ENCODE data around the gene POLR3H.

POLR3H gene

GRCh38 chr22:41507330-41508063 lies 36.8 kb downstream of the POLR3H start:
- H3K27ac ChIP-seq: no peak overlapping the region
- no peak overlapping the region for H3K4me3 ChIP-seq
- no peaks in the 10 kb centered on the region for H3K9me3 ChIP-seq (ENCODE audit: low read depth, low read length)
- H3K9ac ChIP-seq (ENCODE audit: insufficient read length): no peak overlapping the region
- TF ChIP-seq EZH2 (IDR thresholded peaks at IDR 0.05) (no peak), POLR2AphosphoS5 (IDR thresholded peaks at IDR 0.05; ENCODE audit: borderline replicate concordance, low read depth, low read length) (no peak), FOXP2 (optimal IDR thresholded peaks at IDR 0.05; ENCODE audit: control extremely low read depth, extremely low read length, insufficient read depth) (no peak)
- H3K36me3 ChIP-seq (ENCODE audit: insufficient read depth, low read length): peaks cover 23% of the 10 kb centered on the region
- DNase-seq (ENCODE audit: low read depth, low spot score): no peak

- Histone ChIP-seq H3K36me3 (ENCODE audit: insufficient read depth, low read length) (peaks cover 27% of the 10 kb centered on the region; the same call in 1 of the 2 replicates), H3K4me3 (no peak overlapping the region), H3K9me3 (ENCODE audit: low read depth, low read length) (no peaks in the 10 kb centered on the region), H3K27ac (no peak overlapping the region), H3K9ac (ENCODE audit: insufficient read length) (no peak overlapping the region)
- DNase-seq (ENCODE audit: low read depth, low spot score): no peak
- TF ChIP-seq FOXP2 (optimal IDR thresholded peaks at IDR 0.05; ENCODE audit: control extremely low read depth, extremely low read length, insufficient read depth) (no peak), EZH2 (IDR thresholded peaks at IDR 0.05) (no peak), POLR2AphosphoS5 (IDR thresholded peaks at IDR 0.05; ENCODE audit: borderline replicate concordance, low read depth, low read length) (no peak)
Measured at GRCh38 chr22:41505511-41506220, 38.6 kb downstream of the POLR3H start.

GRCh38 chr22:41504816-41505215 lies 39.5 kb downstream of the POLR3H start:
- H3K4me3 ChIP-seq: no peak overlapping the region
- H3K9ac ChIP-seq (ENCODE audit: insufficient read length): no peak overlapping the region
- no peak overlapping the region for H3K27ac ChIP-seq
- no peaks in the 10 kb centered on the region for H3K9me3 ChIP-seq (ENCODE audit: low read depth, low read length)
- TF ChIP-seq EZH2 (IDR thresholded peaks at IDR 0.05) (no peak), POLR2AphosphoS5 (IDR thresholded peaks at IDR 0.05; ENCODE audit: borderline replicate concordance, low read depth, low read length) (no peak), FOXP2 (optimal IDR thresholded peaks at IDR 0.05; ENCODE audit: control extremely low read depth, extremely low read length, insufficient read depth) (no peak)
- no peak for DNase-seq (ENCODE audit: low read depth, low spot score)
- H3K36me3 ChIP-seq (ENCODE audit: insufficient read depth, low read length): peaks cover 25% of the 10 kb centered on the region; the same call in 1 of the 2 replicates

GRCh38 chr22:41504397-41504796 lies 39.9 kb downstream of the POLR3H start:
- TF ChIP-seq FOXP2 (optimal IDR thresholded peaks at IDR 0.05; ENCODE audit: control extremely low read depth, extremely low read length, insufficient read depth): no peak
- no peak for TF ChIP-seq EZH2 (IDR thresholded peaks at IDR 0.05)
- TF ChIP-seq POLR2AphosphoS5 (IDR thresholded peaks at IDR 0.05; ENCODE audit: borderline replicate concordance, low read depth, low read length): no peak
- no peak for DNase-seq (ENCODE audit: low read depth, low spot score)
- no peaks in the 10 kb centered on the region for H3K9me3 ChIP-seq (ENCODE audit: low read depth, low read length)
- H3K4me3 ChIP-seq: no peak overlapping the region
- H3K9ac ChIP-seq (ENCODE audit: insufficient read length): no peak overlapping the region
- H3K27ac ChIP-seq: no peak overlapping the region
- H3K36me3 ChIP-seq (ENCODE audit: insufficient read depth, low read length): peaks cover 29% of the 10 kb centered on the region; the same call in 1 of the 2 replicates

- Histone ChIP-seq H3K36me3 (ENCODE audit: insufficient read depth, low read length) (peaks cover 25% of the 10 kb centered on the region; the same call in 1 of the 2 replicates), H3K9ac (ENCODE audit: insufficient read length) (no peak overlapping the region), H3K27ac (no peak overlapping the region), H3K4me3 (no peak overlapping the region), H3K9me3 (ENCODE audit: low read depth, low read length) (no peaks in the 10 kb centered on the region)
- no peak for TF ChIP-seq FOXP2 (optimal IDR thresholded peaks at IDR 0.05; ENCODE audit: control extremely low read depth, extremely low read length, insufficient read depth)
- no peak for TF ChIP-seq EZH2 (IDR thresholded peaks at IDR 0.05)
- no peak for TF ChIP-seq POLR2AphosphoS5 (IDR thresholded peaks at IDR 0.05; ENCODE audit: borderline replicate concordance, low read depth, low read length)
- DNase-seq (ENCODE audit: low read depth, low spot score): no peak
Measured at GRCh38 chr22:41501209-41501608, 43.1 kb downstream of the POLR3H start.

GRCh38 chr22:41500303-41500702 lies 44.0 kb downstream of the POLR3H start:
- no peak for DNase-seq (ENCODE audit: low read depth, low spot score)
- peaks cover 25% of the 10 kb centered on the region; the same call in 1 of the 2 replicates for H3K36me3 ChIP-seq (ENCODE audit: insufficient read depth, low read length)

GRCh38 chr22:41499624-41500280 lies 44.5 kb downstream of the POLR3H start:
- no peak overlapping the region for H3K27ac ChIP-seq
- DNase-seq (ENCODE audit: low read depth, low spot score): no peak
- TF ChIP-seq FOXP2 (optimal IDR thresholded peaks at IDR 0.05; ENCODE audit: control extremely low read depth, extremely low read length, insufficient read depth) (no peak), EZH2 (IDR thresholded peaks at IDR 0.05) (no peak), POLR2AphosphoS5 (IDR thresholded peaks at IDR 0.05; ENCODE audit: borderline replicate concordance, low read depth, low read length) (no peak)
- no peaks in the 10 kb centered on the region for H3K9me3 ChIP-seq (ENCODE audit: low read depth, low read length)
- peaks cover 28% of the 10 kb centered on the region; the same call in 1 of the 2 replicates for H3K36me3 ChIP-seq (ENCODE audit: insufficient read depth, low read length)
- H3K4me3 ChIP-seq: no peak overlapping the region
- H3K9ac ChIP-seq (ENCODE audit: insufficient read length): no peak overlapping the region

More at GRCh38 chr22:41500303-41500702, 44.0 kb downstream of the POLR3H start:
- TF ChIP-seq EZH2 (IDR thresholded peaks at IDR 0.05) (no peak), POLR2AphosphoS5 (IDR thresholded peaks at IDR 0.05; ENCODE audit: borderline replicate concordance, low read depth, low read length) (no peak), FOXP2 (optimal IDR thresholded peaks at IDR 0.05; ENCODE audit: control extremely low read depth, extremely low read length, insufficient read depth) (no peak)
- Histone ChIP-seq H3K27ac (no peak overlapping the region), H3K4me3 (no peak overlapping the region), H3K9ac (ENCODE audit: insufficient read length) (no peak overlapping the region), H3K9me3 (ENCODE audit: low read depth, low read length) (no peaks in the 10 kb centered on the region)

- no peak overlapping the region for H3K27ac ChIP-seq
- H3K4me3 ChIP-seq: no peak overlapping the region
- no peaks in the 10 kb centered on the region for H3K9me3 ChIP-seq (ENCODE audit: low read depth, low read length)
- no peak for TF ChIP-seq FOXP2 (optimal IDR thresholded peaks at IDR 0.05; ENCODE audit: control extremely low read depth, extremely low read length, insufficient read depth)
- no peak for TF ChIP-seq POLR2AphosphoS5 (IDR thresholded peaks at IDR 0.05; ENCODE audit: borderline replicate concordance, low read depth, low read length)
- no peak for TF ChIP-seq EZH2 (IDR thresholded peaks at IDR 0.05)
- DNase-seq (ENCODE audit: low read depth, low spot score): no peak
- H3K36me3 ChIP-seq (ENCODE audit: insufficient read depth, low read length): peaks cover 28% of the 10 kb centered on the region; the same call in 1 of the 2 replicates
- H3K9ac ChIP-seq (ENCODE audit: insufficient read length): no peak overlapping the region
Measured at GRCh38 chr22:41498303-41498835, 45.9 kb downstream of the POLR3H start.
